MM.1S (cell line): Measurements from ENCODE around the gene NTM.

Experiments used
- DNase-seq: peaks from one replicate; pipeline ENCODE4 v3.0.0-alpha.2; 2015
- H2AFZ ChIP-seq: fragments of 300-600 bp; sonication (generic); 2 replicates; pipeline ENCODE4 v1.6.0; 2016; ENCODE audit warnings: antibody characterized with exemption, low read length
- H3F3A ChIP-seq: fragments of 300-600 bp; sonication (generic); 2 replicates; pipeline ENCODE4 v1.6.1; 2016; ENCODE audit warnings: mild to moderate bottlenecking, antibody characterized with exemption, low read length, moderate library complexity, mixed read lengths; ENCODE audit not compliant: insufficient read depth
- H3K27ac ChIP-seq: fragments of 300-600 bp; sonication (generic); 2 replicates; pipeline ENCODE4 v1.5.1; 2016; ENCODE audit warnings: mild to moderate bottlenecking, low read length
- H3K27me3 ChIP-seq: fragments of 300-600 bp; sonication (generic); replicated peaks from 2 replicates; pipeline ENCODE4 v1.6.0; 2016; ENCODE audit warnings: low read length; ENCODE audit not compliant: insufficient read depth
- H3K36me3 ChIP-seq: fragments of 300-600 bp; sonication (generic); replicated peaks from 2 replicates; pipeline ENCODE4 v1.6.1; 2016; ENCODE audit warnings: mild to moderate bottlenecking, low read length, mixed read lengths; ENCODE audit not compliant: insufficient read depth
- H3K4me1 ChIP-seq: fragments of 300-600 bp; sonication (generic); 2 replicates; pipeline ENCODE4 v1.6.1; 2016; ENCODE audit warnings: low read length, mixed read lengths
- H3K4me2 ChIP-seq: fragments of 300-600 bp; sonication (generic); 2 replicates; pipeline ENCODE4 v1.6.0; 2016; ENCODE audit warnings: low read depth, low read length
- H3K4me3 ChIP-seq: fragments of 300-600 bp; sonication (generic); 2 replicates; pipeline ENCODE4 v1.5.1; 2016; ENCODE audit warnings: low read length, mixed read lengths
- H3K79me2 ChIP-seq: fragments of 300-600 bp; sonication (generic); 2 replicates; pipeline ENCODE4 v1.6.1; 2016; ENCODE audit warnings: mixed run types, low read length, mixed read lengths
- H3K9ac ChIP-seq: fragments of 300-600 bp; sonication (generic); 2 replicates; pipeline ENCODE4 v1.6.1; 2016; ENCODE audit warnings: low read length, mixed read lengths
- H3K9me2 ChIP-seq: fragments of 300-600 bp; sonication (generic); replicated peaks from 2 replicates; pipeline ENCODE4 v1.6.1; 2016; ENCODE audit warnings: mild to moderate bottlenecking, low read length, mixed read lengths; ENCODE audit not compliant: insufficient read depth
- H3K9me3 ChIP-seq: fragments of 300-600 bp; sonication (generic); replicated peaks from 2 replicates; pipeline ENCODE4 v1.6.1; 2016; ENCODE audit warnings: mild to moderate bottlenecking, low read length, mixed read lengths; ENCODE audit not compliant: insufficient read depth
- H4K20me1 ChIP-seq: fragments of 300-600 bp; sonication (generic); 2 replicates; pipeline ENCODE4 v1.6.1; 2016; ENCODE audit warnings: mild to moderate bottlenecking, low read length, moderate library complexity, mixed read lengths; ENCODE audit not compliant: insufficient read depth
- EZH2 ChIP-seq: fragments of 300-600 bp; sonication (generic); optimal IDR thresholded peaks from 2 replicates; pipeline ENCODE3; 2017; ENCODE audit warnings: low read depth, mild to moderate bottlenecking, antibody characterized with exemption, low read length, mixed read lengths
- EZH2phosphoT487 ChIP-seq: fragments of 300-600 bp; sonication (generic); IDR thresholded peaks from 2 replicates; pipeline ENCODE4 v1.6.1; 2018; ENCODE audit warnings: antibody characterized with exemption, low read length
- TF ChIP-seq, protein P1 (sequence below): fragments of 300-600 bp; sonication (generic); IDR thresholded peaks from 2 replicates; pipeline ENCODE4 v1.5.1; 2016; ENCODE audit warnings: antibody characterized with exemption, low read length, mixed read lengths

Gene NTM

DNA sequence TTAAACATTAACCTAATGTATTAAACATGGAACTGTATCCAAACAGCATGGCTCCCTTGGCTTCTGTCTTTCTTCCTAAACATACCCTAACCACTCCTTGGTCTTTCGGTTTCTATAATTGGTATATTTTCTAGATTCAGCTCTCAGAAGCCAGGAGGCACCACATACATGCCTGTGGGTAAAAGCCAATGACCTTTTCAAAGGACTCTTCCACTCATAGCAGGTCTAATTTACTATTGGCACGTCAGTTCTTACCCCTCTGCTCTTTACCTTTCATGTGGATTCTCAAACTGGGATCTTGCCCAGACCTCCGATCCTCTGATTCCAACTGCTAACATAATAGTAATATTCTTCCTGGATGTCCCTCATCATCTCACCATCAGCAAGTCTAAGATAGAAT lies 835.1 kb downstream of the NTM start:
- TF ChIP-seq, protein P1, sequence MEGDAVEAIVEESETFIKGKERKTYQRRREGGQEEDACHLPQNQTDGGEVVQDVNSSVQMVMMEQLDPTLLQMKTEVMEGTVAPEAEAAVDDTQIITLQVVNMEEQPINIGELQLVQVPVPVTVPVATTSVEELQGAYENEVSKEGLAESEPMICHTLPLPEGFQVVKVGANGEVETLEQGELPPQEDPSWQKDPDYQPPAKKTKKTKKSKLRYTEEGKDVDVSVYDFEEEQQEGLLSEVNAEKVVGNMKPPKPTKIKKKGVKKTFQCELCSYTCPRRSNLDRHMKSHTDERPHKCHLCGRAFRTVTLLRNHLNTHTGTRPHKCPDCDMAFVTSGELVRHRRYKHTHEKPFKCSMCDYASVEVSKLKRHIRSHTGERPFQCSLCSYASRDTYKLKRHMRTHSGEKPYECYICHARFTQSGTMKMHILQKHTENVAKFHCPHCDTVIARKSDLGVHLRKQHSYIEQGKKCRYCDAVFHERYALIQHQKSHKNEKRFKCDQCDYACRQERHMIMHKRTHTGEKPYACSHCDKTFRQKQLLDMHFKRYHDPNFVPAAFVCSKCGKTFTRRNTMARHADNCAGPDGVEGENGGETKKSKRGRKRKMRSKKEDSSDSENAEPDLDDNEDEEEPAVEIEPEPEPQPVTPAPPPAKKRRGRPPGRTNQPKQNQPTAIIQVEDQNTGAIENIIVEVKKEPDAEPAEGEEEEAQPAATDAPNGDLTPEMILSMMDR: no peak
- TF ChIP-seq EZH2phosphoT487: no peak
- no peak for TF ChIP-seq EZH2
- no peaks in the 10 kb centered on the region for H3K27me3 ChIP-seq
- H3K27ac ChIP-seq: no peak overlapping the region
- H3K4me1 ChIP-seq: no peaks in the 10 kb centered on the region
- H3K9me2 ChIP-seq: no peaks in the 10 kb centered on the region
- no peak overlapping the region for H3K9ac ChIP-seq
- H3F3A ChIP-seq: no peaks in the 10 kb centered on the region
- H3K9me3 ChIP-seq: no peaks in the 10 kb centered on the region
- H4K20me1 ChIP-seq: no peaks in the 10 kb centered on the region
- H2AFZ ChIP-seq: no peak overlapping the region
- H3K4me2 ChIP-seq: no peak overlapping the region
- no peak overlapping the region for H3K4me3 ChIP-seq
- H3K79me2 ChIP-seq: no peaks in the 10 kb centered on the region
- DNase-seq: no peak
- no peaks in the 10 kb centered on the region for H3K36me3 ChIP-seq

DNA sequence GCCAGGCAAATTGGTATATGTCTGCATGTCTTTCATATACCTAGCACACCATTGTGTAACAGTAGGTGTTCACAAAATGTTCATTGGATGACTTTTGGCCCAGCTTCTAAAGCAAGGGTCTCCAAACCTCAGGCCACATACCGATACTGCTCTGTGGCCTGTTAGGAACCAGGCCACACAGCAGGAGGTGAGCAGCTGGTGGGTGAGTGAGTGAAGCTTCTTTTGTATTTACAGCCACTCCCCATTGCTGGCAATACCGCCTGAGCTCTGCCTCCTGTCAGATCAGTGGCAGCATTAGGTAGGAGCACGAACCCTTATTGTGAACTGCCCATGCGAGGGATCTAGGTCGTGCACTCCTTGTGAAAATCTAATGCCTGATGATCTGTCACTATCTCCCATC lies 836.6 kb downstream of the NTM start:
- Histone ChIP-seq H3K9me2 (no peaks in the 10 kb centered on the region), H3K9me3 (no peaks in the 10 kb centered on the region), H3K4me3 (no peak overlapping the region), H3K79me2 (no peaks in the 10 kb centered on the region), H3K4me2 (no peak overlapping the region), H3K9ac (no peak overlapping the region), H2AFZ (no peak overlapping the region), H3K27ac (no peak overlapping the region), H4K20me1 (no peaks in the 10 kb centered on the region), H3K36me3 (no peaks in the 10 kb centered on the region), H3F3A (no peaks in the 10 kb centered on the region), H3K27me3 (no peaks in the 10 kb centered on the region), H3K4me1 (no peaks in the 10 kb centered on the region)
- DNase-seq: no peak
- no peak for TF ChIP-seq EZH2phosphoT487
- TF ChIP-seq, protein P1: no peak
- TF ChIP-seq EZH2: no peak

DNA sequence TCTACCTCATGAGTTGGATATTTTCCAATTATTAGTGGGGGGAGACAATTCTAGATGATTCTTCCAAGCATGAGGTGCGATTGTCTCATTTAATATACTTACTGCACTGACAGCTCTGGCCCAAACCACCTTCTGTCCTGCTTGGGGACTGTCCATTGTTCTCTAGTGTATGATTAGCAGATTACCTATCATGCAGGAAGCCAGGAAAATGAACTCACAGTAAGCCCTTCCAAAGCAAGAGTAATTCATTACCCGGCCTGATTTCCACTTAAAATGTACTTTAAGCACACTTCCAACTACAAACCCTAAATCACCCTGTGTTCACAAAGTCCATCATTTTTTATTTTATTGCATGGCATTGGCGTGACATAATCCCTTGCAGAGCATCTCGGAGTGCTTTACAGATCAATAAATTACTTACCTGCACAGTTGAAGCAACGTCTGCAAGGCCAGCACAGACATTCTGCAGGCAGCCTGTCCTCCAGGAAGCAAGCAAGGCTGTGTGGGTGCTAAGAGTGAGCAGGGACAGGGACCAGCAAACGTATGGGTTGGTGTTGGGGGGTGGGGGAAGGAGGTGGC lies 838.2 kb downstream of the NTM start:
- DNase-seq: no peak
- TF ChIP-seq, protein P1: no peak
- no peak for TF ChIP-seq EZH2phosphoT487
- TF ChIP-seq EZH2: no peak
- H3K4me3 ChIP-seq: no peak overlapping the region

More for the DNA sequence above, 838.2 kb downstream of the NTM start:
- Histone ChIP-seq H4K20me1 (no peaks in the 10 kb centered on the region), H3K27me3 (no peaks in the 10 kb centered on the region), H3K4me2 (no peak overlapping the region), H3K9me3 (no peaks in the 10 kb centered on the region), H2AFZ (no peak overlapping the region), H3K36me3 (no peaks in the 10 kb centered on the region), H3K4me1 (no peaks in the 10 kb centered on the region), H3K27ac (no peak overlapping the region), H3K9ac (no peak overlapping the region), H3F3A (no peaks in the 10 kb centered on the region), H3K79me2 (no peaks in the 10 kb centered on the region), H3K9me2 (no peaks in the 10 kb centered on the region)
